Trophoblast cell (in vitro differentiated cells and primary cell): Measurements from ENCODE around the gene BBX.
A peak's percentile ranks its signal among the peaks of the same experiment; 100 is the strongest.

Experiments used
- DNase-seq, 2 donors: peaks; one replicate each; pipeline ENCODE4 v3.0.0-alpha.2; 2016
- H2AFZ ChIP-seq: 2 replicates; pipeline ENCODE4 v1.6.1; 2013; ENCODE audit warnings: low read length, moderate library complexity, mild to moderate bottlenecking; ENCODE audit not compliant: insufficient read depth, poor library complexity
- H2AK5ac ChIP-seq: 2 replicates; pipeline ENCODE4 v1.6.1; 2013; ENCODE audit warnings: mild to moderate bottlenecking, low read length
- H2BK120ac ChIP-seq: 2 replicates; pipeline ENCODE4 v1.6.1; 2013; ENCODE audit warnings: low read length, mild to moderate bottlenecking, moderate library complexity; ENCODE audit not compliant: insufficient read depth, poor library complexity
- H2BK12ac ChIP-seq: 2 replicates; pipeline ENCODE4 v1.6.1; 2013; ENCODE audit warnings: mild to moderate bottlenecking, low read length, moderate library complexity
- H2BK5ac ChIP-seq: 2 replicates; pipeline ENCODE4 v1.6.1; 2013; ENCODE audit warnings: low read length, low read depth, moderate library complexity, mild to moderate bottlenecking; ENCODE audit not compliant: poor library complexity
- H3K14ac ChIP-seq: 2 replicates; pipeline ENCODE4 v1.6.1; 2013; ENCODE audit warnings: mild to moderate bottlenecking, low read length
- H3K18ac ChIP-seq: 2 replicates; pipeline ENCODE4 v1.6.1; 2013; ENCODE audit warnings: mild to moderate bottlenecking, low read length
- H3K23ac ChIP-seq: 2 replicates; pipeline ENCODE4 v1.6.1; 2013; ENCODE audit warnings: low read length
- H3K27ac ChIP-seq: 2 replicates; pipeline ENCODE4 v1.5.1; 2013; ENCODE audit warnings: low read depth, mild to moderate bottlenecking, inconsistent platforms, low read length, moderate library complexity
- H3K27me3 ChIP-seq: 2 replicates; pipeline ENCODE4 v1.6.1; 2013; ENCODE audit warnings: inconsistent platforms, mild to moderate bottlenecking, low read length, moderate library complexity; ENCODE audit not compliant: insufficient read depth
- H3K36me3 ChIP-seq, 2 experiments: 1 replicate in 1 of 2; 2 replicates in 1 of 2; pipeline ENCODE4 v1.6.1; 2013; ENCODE audit warnings: low read length in 2 of 2, mild to moderate bottlenecking in 2 of 2, moderate library complexity in 1 of 2; ENCODE audit not compliant: insufficient read depth in 2 of 2, control insufficient read depth in 1 of 2
- H3K4ac ChIP-seq: 2 replicates; pipeline ENCODE4 v1.6.1; 2013; ENCODE audit warnings: low read depth, mild to moderate bottlenecking, low read length, moderate library complexity
- H3K4me1 ChIP-seq, 2 experiments: 1 replicate in 1 of 2; 2 replicates in 1 of 2; pipeline ENCODE4 v1.6.1; 2013; ENCODE audit warnings: low read length in 2 of 2, mild to moderate bottlenecking in 2 of 2, moderate library complexity in 1 of 2; ENCODE audit not compliant: insufficient read depth in 2 of 2, control insufficient read depth in 1 of 2
- H3K4me2 ChIP-seq: 2 replicates; pipeline ENCODE4 v1.6.1; 2013; ENCODE audit warnings: inconsistent platforms, mild to moderate bottlenecking, low read length, moderate library complexity
- H3K4me3 ChIP-seq: 2 replicates; pipeline ENCODE4 v1.5.1; 2013; ENCODE audit warnings: mild to moderate bottlenecking, low read depth, low read length, inconsistent platforms
- H3K79me1 ChIP-seq: one replicate; pipeline ENCODE4 v1.6.1; 2013; ENCODE audit warnings: low read length
- H3K79me2 ChIP-seq: 2 replicates; pipeline ENCODE4 v1.6.1; 2013; ENCODE audit warnings: low read length, mild to moderate bottlenecking; ENCODE audit not compliant: control insufficient read depth, insufficient read depth, poor library complexity
- H3K9ac ChIP-seq: 2 replicates; pipeline ENCODE4 v1.6.1; 2013; ENCODE audit warnings: mild to moderate bottlenecking, low read length
- H3K9me3 ChIP-seq: 2 replicates; pipeline ENCODE4 v1.6.1; 2013; ENCODE audit warnings: low read depth, mild to moderate bottlenecking, control low read depth, inconsistent platforms, low read length; ENCODE audit not compliant: insufficient read depth
- H4K12ac ChIP-seq: 2 replicates; pipeline ENCODE4 v1.6.1; 2013; ENCODE audit warnings: low read depth, mild to moderate bottlenecking, low read length, moderate library complexity
- H4K8ac ChIP-seq: 2 replicates; pipeline ENCODE4 v1.6.1; 2013; ENCODE audit warnings: low read depth, mild to moderate bottlenecking, low read length, moderate library complexity
- H4K91ac ChIP-seq: one replicate; pipeline ENCODE4 v1.6.1; 2013; ENCODE audit warnings: low read depth, mild to moderate bottlenecking, low read length, moderate library complexity
- WGBS: extraction: QIAGEN DNeasy Blood & Tissue Kit; methylation state at CpG from one replicate; pipeline ENCODE4 v1.1.7; 2013; ENCODE audit warnings: missing lambda C conversion rate; ENCODE audit not compliant: insufficient read length, insufficient coverage; ENCODE audit errors: extremely low coverage; 5-methylcytosine and 5-hydroxymethylcytosine counted together

Gene BBX

DNA sequence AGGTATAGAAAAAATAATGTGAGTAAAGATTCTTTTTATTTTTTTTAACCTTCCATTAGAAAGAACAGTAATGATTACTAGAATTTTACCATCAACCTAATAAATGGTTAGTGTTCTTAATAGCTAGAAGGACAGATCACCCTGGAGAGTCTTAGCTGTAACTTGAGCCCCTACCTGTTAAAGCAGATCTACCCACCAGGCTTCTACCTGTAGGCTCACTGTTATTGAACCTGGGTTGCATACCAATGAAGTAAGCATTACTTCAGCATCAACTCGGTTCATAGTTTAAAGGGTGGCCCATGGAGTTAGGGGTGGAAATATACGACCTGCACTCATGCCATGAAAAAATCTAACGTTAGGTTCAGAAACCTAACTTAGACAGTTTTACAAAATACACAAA is 280.4 kb downstream of the BBX start:
- H3K36me3 ChIP-seq: peaks cover 10 to 17% of the 10 kb centered on the region in 2 experiments

DNA sequence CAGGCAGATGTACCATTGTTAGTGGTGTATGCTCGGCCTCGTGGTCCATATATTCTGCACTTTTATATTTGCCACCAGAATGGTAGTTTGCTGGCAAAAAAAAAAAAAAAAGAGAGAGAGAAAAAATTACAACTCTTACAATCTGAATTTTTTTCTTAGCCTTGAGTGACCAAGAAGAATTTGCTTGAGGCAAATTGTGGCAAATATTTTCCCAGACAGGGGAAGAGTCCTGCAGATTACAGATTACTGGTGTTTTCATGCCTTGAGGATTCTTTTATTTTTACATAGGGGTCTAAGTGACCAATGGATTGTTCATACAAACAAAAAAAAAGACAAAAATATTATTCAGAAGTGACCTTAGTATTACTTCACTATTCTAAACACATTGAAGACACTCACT is 283.3 kb downstream of the BBX start:
- H2AK5ac ChIP-seq: no peak overlapping the region
- no peak overlapping the region for H3K9ac ChIP-seq
- no peaks in the 10 kb centered on the region for H3K79me1 ChIP-seq
- H3K9me3 ChIP-seq: no peaks in the 10 kb centered on the region
- peak; percentile 47 to 97 for DNase-seq
- H2BK5ac ChIP-seq: no peak overlapping the region
- H3K27me3 ChIP-seq: no peaks in the 10 kb centered on the region
- no peak overlapping the region for H3K23ac ChIP-seq
- H2BK120ac ChIP-seq: no peak overlapping the region
- H4K8ac ChIP-seq: no peak overlapping the region
- H3K27ac ChIP-seq: no peak overlapping the region
- H3K36me3 ChIP-seq: peaks cover 9 to 16% of the 10 kb centered on the region in 2 experiments
- no peak overlapping the region for H3K18ac ChIP-seq
- no peak overlapping the region for H3K4ac ChIP-seq
- H3K14ac ChIP-seq: no peak overlapping the region
- no peak overlapping the region for H3K4me3 ChIP-seq
- WGBS: no CpG with 5 or more reads among the region's 2 CpGs
- H2BK12ac ChIP-seq: no peak overlapping the region
- no peak overlapping the region for H2AFZ ChIP-seq
- H3K4me1 ChIP-seq: peaks cover 0 to under 1% of the 10 kb centered on the region in 2 experiments
- no peaks in the 10 kb centered on the region for H3K79me2 ChIP-seq
- H4K91ac ChIP-seq: no peak overlapping the region
- H4K12ac ChIP-seq: no peak overlapping the region
- no peak overlapping the region for H3K4me2 ChIP-seq

More for the DNA sequence above, 280.4 kb downstream of the BBX start:
- Histone ChIP-seq H4K12ac (no peak overlapping the region), H2BK5ac (no peak overlapping the region), H3K9ac (no peak overlapping the region), H4K91ac (no peak overlapping the region), H2AK5ac (no peak overlapping the region), H3K4me2 (no peak overlapping the region), H3K27me3 (no peaks in the 10 kb centered on the region), H2BK12ac (no peak overlapping the region), H3K4me3 (no peak overlapping the region), H3K9me3 (no peaks in the 10 kb centered on the region), H4K8ac (no peak overlapping the region), H3K4me1 (peaks cover 0 to 2% of the 10 kb centered on the region in 2 experiments), H3K79me2 (no peaks in the 10 kb centered on the region), H3K18ac (no peak overlapping the region), H2AFZ (no peak overlapping the region), H3K23ac (no peak overlapping the region), H3K14ac (no peak overlapping the region), H2BK120ac (no peak overlapping the region), H3K4ac (no peak overlapping the region), H3K79me1 (no peaks in the 10 kb centered on the region), H3K27ac (no peak overlapping the region)
- no CpG with 5 or more reads among the region's 3 CpGs for WGBS
- no peak for DNase-seq

DNA sequence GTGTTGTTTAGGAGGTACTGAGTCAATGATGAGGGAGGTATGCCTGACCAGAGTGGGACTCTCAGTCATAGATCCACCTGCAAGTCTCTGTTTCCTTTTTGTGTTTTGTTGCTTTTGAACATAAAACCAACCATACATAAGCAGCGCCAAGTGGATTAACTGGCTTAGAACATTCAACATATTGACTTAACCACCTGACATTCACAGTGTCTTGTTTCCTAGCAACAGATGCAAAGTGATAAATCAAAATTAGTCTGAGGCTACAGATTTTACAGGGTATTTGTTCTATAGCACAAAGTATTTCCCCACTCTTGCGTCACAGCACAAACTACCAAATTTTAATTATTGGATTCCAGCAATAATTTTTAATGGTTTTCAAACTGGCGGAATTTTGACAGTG is 283.8 kb downstream of the BBX start:
- H3K4ac ChIP-seq: no peak overlapping the region
- H3K14ac ChIP-seq: no peak overlapping the region
- H3K4me1 ChIP-seq: no peaks in the 10 kb centered on the region
- no peaks in the 10 kb centered on the region for H3K9me3 ChIP-seq
- no peak overlapping the region for H2AFZ ChIP-seq
- H3K4me2 ChIP-seq: no peak overlapping the region
- H3K36me3 ChIP-seq: peaks cover 8 to 15% of the 10 kb centered on the region in 2 experiments
- H2BK5ac ChIP-seq: no peak overlapping the region
- no peak overlapping the region for H2AK5ac ChIP-seq
- no peak overlapping the region for H4K91ac ChIP-seq
- DNase-seq: no peak
- no peaks in the 10 kb centered on the region for H3K27me3 ChIP-seq
- H4K12ac ChIP-seq: no peak overlapping the region
- H3K79me2 ChIP-seq: no peaks in the 10 kb centered on the region
- H2BK120ac ChIP-seq: no peak overlapping the region
- no peak overlapping the region for H2BK12ac ChIP-seq
- no peak overlapping the region for H3K18ac ChIP-seq
- no peak overlapping the region for H3K23ac ChIP-seq
- no peak overlapping the region for H4K8ac ChIP-seq
- H3K27ac ChIP-seq: no peak overlapping the region
- H3K79me1 ChIP-seq: no peaks in the 10 kb centered on the region
- H3K4me3 ChIP-seq: no peak overlapping the region
- no CpG with 5 or more reads among the region's 3 CpGs for WGBS
- H3K9ac ChIP-seq: no peak overlapping the region

DNA sequence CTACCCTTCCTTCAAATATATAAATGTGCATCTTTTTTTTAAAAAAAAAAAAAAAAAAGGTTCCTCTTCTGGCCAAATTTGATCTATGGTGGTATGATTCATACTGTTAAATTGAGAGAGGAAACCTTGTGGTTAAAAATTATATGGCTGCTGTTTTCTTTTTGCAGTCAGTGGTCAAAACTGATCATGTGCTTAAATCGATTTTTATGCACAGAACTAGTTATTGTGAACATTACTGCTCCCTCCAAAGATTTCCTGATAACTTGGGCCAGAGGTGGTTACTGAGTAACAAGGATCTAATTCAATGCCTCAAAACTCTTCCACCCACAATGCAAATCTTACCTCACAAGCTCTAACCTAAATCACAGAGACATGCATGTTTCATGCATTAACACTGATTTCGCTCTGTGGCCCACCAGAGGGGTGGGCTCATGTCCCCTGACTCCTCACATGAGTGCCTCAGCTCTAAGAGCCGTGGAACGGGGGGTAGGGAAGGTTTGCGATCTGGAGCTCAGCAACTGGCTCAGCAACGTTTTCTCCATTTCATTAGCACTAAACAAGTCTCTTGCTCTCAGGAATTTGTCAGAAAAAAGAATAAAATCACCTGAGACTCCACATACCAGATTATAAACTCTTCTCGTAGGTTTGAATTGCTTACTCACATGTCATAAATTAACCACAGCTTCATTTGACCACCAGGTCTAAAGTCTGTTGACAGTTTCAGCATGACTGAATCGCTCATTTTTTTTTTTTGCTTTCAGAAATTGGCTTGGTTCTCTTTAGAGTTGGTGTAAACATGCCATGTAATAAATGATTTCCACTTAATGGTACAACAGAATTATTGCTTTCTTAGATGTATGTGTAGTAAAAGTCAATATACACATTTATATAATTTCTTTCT is 287.7 kb downstream of the BBX start:
- Histone ChIP-seq H3K79me2 (no peaks in the 10 kb centered on the region), H4K12ac (no peak overlapping the region), H3K4me3 (no peak overlapping the region), H3K9me3 (no peaks in the 10 kb centered on the region), H4K8ac (no peak overlapping the region), H2AFZ (no peak overlapping the region), H3K79me1 (no peaks in the 10 kb centered on the region), H3K36me3 (peaks cover 2 to 5% of the 10 kb centered on the region in 2 experiments), H3K4me1 (no peaks in the 10 kb centered on the region), H2BK12ac (no peak overlapping the region), H3K23ac (no peak overlapping the region), H3K4me2 (no peak overlapping the region), H3K14ac (no peak overlapping the region), H3K27me3 (no peaks in the 10 kb centered on the region), H2BK5ac (no peak overlapping the region), H2AK5ac (no peak overlapping the region), H3K9ac (no peak overlapping the region), H3K4ac (no peak overlapping the region), H3K18ac (no peak overlapping the region), H2BK120ac (no peak overlapping the region), H3K27ac (no peak overlapping the region), H4K91ac (no peak overlapping the region)
- WGBS: no CpG with 5 or more reads among the region's 8 CpGs
- no peak for DNase-seq
